Endothelial cell of umbilical vein (primary cell): ENCODE results near the gene HRK. TPM values are rescaled to one million over a fixed set of nuclear protein-coding genes. Genes with fewer than 3 reads are reported as not detected.

Experiments
- Bru-seq: library from RNA; stranded (reverse); fragments of 400-500 nt; gene quantifications from one replicate; lab custom pipeline; 2021; lab: Mats Ljungman, UMichigan
- BruChase-seq, 2 experiments: library from RNA; stranded (reverse); fragments of 400-500 nt; gene quantifications; one replicate each; lab custom pipeline; 2021; lab: Mats Ljungman, UMichigan
- BruUV-seq: library from RNA; stranded (reverse); fragments of 400-500 nt; replicated peaks from 2 replicates; lab custom pipeline; 2021; lab: Mats Ljungman, UMichigan
- CTCF ChIA-PET: fragments of 300-600, 350-600 bp; sonication (Branson Sonifier 250); formaldehyde crosslinking; loops from one replicate; lab custom pipeline; 2021; ENCODE audit warnings: antibody characterized with exemption, inconsistent platforms; lab: Charles Lee
- POLR2A ChIA-PET: fragments of 300-600, 350-600 bp; sonication (Branson Sonifier 250); formaldehyde crosslinking; loops from one replicate; lab custom pipeline; 2021; ENCODE audit warnings: antibody characterized with exemption, inconsistent platforms; lab: Charles Lee
- DNase-seq: peaks from one replicate; pipeline ENCODE4 v3.0.0-alpha.2; 2011; ENCODE audit warnings: low read depth, low spot score
- FAIRE-seq: peaks from 2 replicates; lab custom pipeline; 2011; peaks lifted over from hg19 to GRCh38; lab: Jason Lieb, UNC
- H2AFZ ChIP-seq: 2 replicates; pipeline ENCODE4 v1.6.0; 2012; ENCODE audit warnings: low read depth, low read length, control low read depth, inconsistent platforms
- H3K27ac ChIP-seq: 2 replicates; pipeline ENCODE4 v1.5.1; 2011; ENCODE audit warnings: low read depth, mild to moderate bottlenecking, control low read depth, low read length, moderate library complexity; ENCODE audit not compliant: insufficient read depth
- H3K27me3 ChIP-seq, 2 experiments: 2 replicates each; pipeline versions ENCODE4 v1.6.0 to v1.6.1; 2011; ENCODE audit warnings: low read length in 2 of 2, mixed read lengths in 1 of 2; ENCODE audit not compliant: control insufficient read depth in 2 of 2, insufficient read depth in 2 of 2
- H3K36me3 ChIP-seq, 2 experiments: 2 replicates in 1 of 2; 3 replicates in 1 of 2; pipeline ENCODE4 v1.5.1; 2011; ENCODE audit warnings: low read length in 2 of 2, mild to moderate bottlenecking in 1 of 2, moderate library complexity in 1 of 2; ENCODE audit not compliant: control insufficient read depth in 2 of 2, insufficient read depth in 2 of 2; ENCODE audit errors: extremely low read depth in 1 of 2
- H3K4me1 ChIP-seq: 3 replicates; pipeline ENCODE4 v1.5.1; 2011; ENCODE audit warnings: mild to moderate bottlenecking, low read length; ENCODE audit not compliant: control insufficient read depth, insufficient read depth; ENCODE audit errors: extremely low read depth
- H3K4me2 ChIP-seq: 2 replicates; pipeline ENCODE4 v1.6.1; 2011; ENCODE audit warnings: low read length, control low read depth, mixed read lengths; ENCODE audit not compliant: insufficient read depth
- H3K4me3 ChIP-seq, 3 experiments: fragments of 200-600 bp in 1 of 3; sonication (generic), shearing (Covaris generic) in 1 of 3; replicated peaks in 1 of 3; 2 replicates each; pipeline ENCODE4 v1.5.1; 2011 to 2016; ENCODE audit warnings: control low read depth in 3 of 3, low read length in 3 of 3, mild to moderate bottlenecking in 2 of 3, inconsistent platforms in 1 of 3, low read depth in 1 of 3, moderate library complexity in 1 of 3; ENCODE audit not compliant: insufficient read depth in 1 of 3
- H3K79me2 ChIP-seq: 2 replicates; pipeline ENCODE4 v1.6.0; 2012; ENCODE audit warnings: low read length, inconsistent platforms; ENCODE audit not compliant: control insufficient read depth, insufficient read depth
- H3K9ac ChIP-seq: replicated peaks from 2 replicates; pipeline ENCODE3; 2011; ENCODE audit warnings: low read length, control low read depth; ENCODE audit not compliant: insufficient read depth; ENCODE audit errors: extremely low read depth
- H3K9me1 ChIP-seq: replicated peaks from 3 replicates; pipeline ENCODE4 v1.6.0; 2011; ENCODE audit warnings: mild to moderate bottlenecking, low read length; ENCODE audit not compliant: control insufficient read depth, insufficient read depth; ENCODE audit errors: extremely low read depth
- H3K9me3 ChIP-seq: replicated peaks from 2 replicates; pipeline ENCODE4 v1.5.1; 2012; ENCODE audit warnings: low read length, inconsistent platforms; ENCODE audit not compliant: control insufficient read depth, insufficient read depth
- H4K20me1 ChIP-seq: replicated peaks from 2 replicates; pipeline ENCODE3; 2011; ENCODE audit warnings: mild to moderate bottlenecking, low read length; ENCODE audit not compliant: control insufficient read depth, insufficient read depth; ENCODE audit errors: extremely low read depth
- EZH2 ChIP-seq: IDR thresholded peaks from 2 replicates; pipeline ENCODE4 v1.6.1; 2012; ENCODE audit warnings: borderline replicate concordance, low read depth, mild to moderate bottlenecking, moderate library complexity, low read length, inconsistent platforms; ENCODE audit not compliant: severe bottlenecking
- FOS ChIP-seq: IDR thresholded peaks from 2 replicates; pipeline ENCODE4 v1.6.1; 2011; ENCODE audit warnings: mild to moderate bottlenecking, low read length, moderate library complexity, borderline replicate concordance; ENCODE audit not compliant: insufficient read depth
- GATA2 ChIP-seq: IDR thresholded peaks from 2 replicates; pipeline ENCODE4 v1.7.0; 2011; ENCODE audit warnings: low read depth, mild to moderate bottlenecking, moderate library complexity, mixed read lengths, low read length; ENCODE audit not compliant: insufficient read length, insufficient read depth
- dilution Hi-C: fragments of 300-500 bp; cut with MboI; formaldehyde crosslinking; loops from one replicate; pipeline ENCODE4 v1.15.0; 2019; ENCODE audit warnings: low sequenced_read_pairs; ENCODE audit not compliant: extremely low pct_ligation_motif_present
- intact Hi-C: fragments of 100-400 bp; cut with micrococcal nuclease; formaldehyde crosslinking; loops from one replicate; pipeline ENCODE4 v1.10.0; 2022
- long read RNA-seq: library from polyadenylated mRNA; stranded (forward); transcript quantifications from one replicate; pipeline ENCODE4 v2.0.0, GENCODE V29; 2021
- polyA minus RNA-seq, 3 experiments: library from RNA; depleted of rRNA, polyadenylated mRNA; stranded (reverse); fragments of >200 nt; gene quantifications; 1 replicate in 1 of 3; 2 replicates in 2 of 3; pipeline ENCODE4 v1.2.3, GENCODE V29; 2011
- polyA plus RNA-seq, 4 experiments: library from polyadenylated mRNA; depleted of rRNA in 3 of 4; stranded (reverse) in 3 of 4; unstranded in 1 of 4; fragments of >200 nt; gene quantifications; 2 replicates each; pipeline versions ENCODE4 v1.2.1 to v1.2.3, GENCODE V29; 2011 to 2012; ENCODE audit warnings: missing spikeins in 1 of 4
- total RNA-seq: library from RNA; stranded (reverse); gene quantifications from 2 replicates; pipeline ENCODE4 v1.2.3, GENCODE V29; 2021
- TF ChIP-seq, protein P1 (sequence below), 2 donors: IDR thresholded peaks; 1 replicate in 1 of 2; 2 replicates in 1 of 2; pipeline ENCODE4 v1.5.1; 2011; ENCODE audit warnings: low read length in 2 of 2, mild to moderate bottlenecking in 2 of 2, moderate library complexity in 2 of 2, control low read depth in 1 of 2, inconsistent platforms in 1 of 2, low read depth in 1 of 2; ENCODE audit not compliant: insufficient read depth in 1 of 2; ENCODE audit errors: extremely low read depth in 1 of 2

The HRK gene
- not detected in 2 replicates for total RNA-seq
- polyA plus RNA-seq = not detected in 2 replicates
- polyA plus RNA-seq (2011; cell fraction: cytosol; rRNA removed) = not detected in 2 replicates
- not detected in 2 replicates for polyA plus RNA-seq (2011; cell fraction: nucleus; rRNA removed)
- not detected in 2 replicates for polyA plus RNA-seq (2012)
- not detected in 2 replicates for polyA minus RNA-seq
- 0.61 TPM for polyA minus RNA-seq (2011; cell fraction: cytosol; rRNA and poly(A)+ RNA removed)
- polyA minus RNA-seq (2011; cell fraction: nucleus; rRNA and poly(A)+ RNA removed) = not detected in 2 replicates
- Bru-seq, nascent RNA = not detected
- BruChase-seq, experiment 1, labeled RNA remaining after a 6-hour chase = not detected
- not detected for BruChase-seq, experiment 2, labeled RNA remaining after a 2-hour chase
- long read RNA-seq = 0 reads

DNA sequence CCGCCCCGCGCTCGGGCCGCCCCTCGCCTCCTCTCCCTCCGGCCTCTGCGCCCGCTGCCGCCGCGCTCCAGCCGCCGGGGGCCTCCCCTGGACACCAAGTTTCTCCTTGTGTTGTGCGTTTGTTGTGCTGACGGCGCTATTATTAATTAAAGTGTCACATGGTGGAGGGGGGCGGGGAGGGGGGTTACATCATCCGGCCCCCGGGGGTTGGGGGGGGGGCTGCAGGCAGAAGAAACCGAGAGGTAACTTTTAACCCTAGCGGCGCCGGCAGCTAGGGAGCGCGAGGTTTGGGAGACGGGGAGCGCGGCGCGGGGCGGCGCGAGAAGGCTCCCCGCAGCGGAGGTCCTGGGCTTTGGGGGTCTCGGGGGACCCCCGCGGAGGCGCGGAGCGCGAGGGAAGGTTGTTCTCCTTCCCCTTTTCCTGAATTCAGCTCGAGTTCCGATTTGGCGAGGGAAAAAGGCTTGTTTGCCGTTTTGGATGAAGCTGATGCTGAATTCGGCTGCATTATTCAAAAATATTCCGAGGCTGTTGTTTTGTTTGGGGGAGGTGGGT is at the start of gene HRK:
HRK (minus strand) TSS at position 117 of the 552 bp plus-strand sequence. CDS start 134 bp downstream, outside the sequence.
- no peak within 1 kb of the TSS for H2AFZ ChIP-seq
- peak within 1 kb of the TSS; percentile 30 for H3K4me2 ChIP-seq
- FAIRE-seq (no peak), DNase-seq (no peak)
- no peak within 1 kb of the TSS for H3K27ac ChIP-seq
- no peak within 1 kb of the TSS for H3K9ac ChIP-seq
- peaks cover 53 to 67% of the 10 kb centered on the region in 2 experiments for H3K27me3 ChIP-seq
- H4K20me1 ChIP-seq = no peaks in the 10 kb centered on the region
- H3K36me3 ChIP-seq = no peaks in the 10 kb centered on the region
- intact Hi-C loops = loop anchor here (5.0 kb wide), 1 partner anchor 109 kb away; no protein-coding TSS in a partner anchor
- H3K9me1 ChIP-seq = no peaks in the 10 kb centered on the region
- CTCF ChIA-PET = interaction anchor here (1.2 to 3.9 kb wide), 5 partner anchors 116 to 934 kb away, joined by 3 to 61 read pairs (median 9); no protein-coding TSS in a partner anchor
- H3K4me3 ChIP-seq = no peak within 1 kb of the TSS
- no peaks in the 10 kb centered on the region for H3K4me1 ChIP-seq
- H3K79me2 ChIP-seq = no peaks in the 10 kb centered on the region
- dilution Hi-C loops = no loop called here
- no peaks in the 10 kb centered on the region for H3K9me3 ChIP-seq
- TF ChIP-seq EZH2 = peak; percentile 64
- TF ChIP-seq GATA2 = no peak
- TF ChIP-seq, protein P1, sequence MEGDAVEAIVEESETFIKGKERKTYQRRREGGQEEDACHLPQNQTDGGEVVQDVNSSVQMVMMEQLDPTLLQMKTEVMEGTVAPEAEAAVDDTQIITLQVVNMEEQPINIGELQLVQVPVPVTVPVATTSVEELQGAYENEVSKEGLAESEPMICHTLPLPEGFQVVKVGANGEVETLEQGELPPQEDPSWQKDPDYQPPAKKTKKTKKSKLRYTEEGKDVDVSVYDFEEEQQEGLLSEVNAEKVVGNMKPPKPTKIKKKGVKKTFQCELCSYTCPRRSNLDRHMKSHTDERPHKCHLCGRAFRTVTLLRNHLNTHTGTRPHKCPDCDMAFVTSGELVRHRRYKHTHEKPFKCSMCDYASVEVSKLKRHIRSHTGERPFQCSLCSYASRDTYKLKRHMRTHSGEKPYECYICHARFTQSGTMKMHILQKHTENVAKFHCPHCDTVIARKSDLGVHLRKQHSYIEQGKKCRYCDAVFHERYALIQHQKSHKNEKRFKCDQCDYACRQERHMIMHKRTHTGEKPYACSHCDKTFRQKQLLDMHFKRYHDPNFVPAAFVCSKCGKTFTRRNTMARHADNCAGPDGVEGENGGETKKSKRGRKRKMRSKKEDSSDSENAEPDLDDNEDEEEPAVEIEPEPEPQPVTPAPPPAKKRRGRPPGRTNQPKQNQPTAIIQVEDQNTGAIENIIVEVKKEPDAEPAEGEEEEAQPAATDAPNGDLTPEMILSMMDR (IDR thresholded peaks at IDR 0.05; ENCODE audit: extremely low read depth in 1 of 2, insufficient read depth in 1 of 2, low read depth in 1 of 2, low read length in 2 of 2) = no peak
- no peak for TF ChIP-seq FOS
- POLR2A ChIA-PET = no interaction called here
- BruUV-seq = no TSS peak
